ENCODE measurements around the gene RIPK1. TPM values are rescaled to one million over a fixed set of nuclear protein-coding genes. Genes with fewer than 3 reads are reported as not detected.
A peak's percentile ranks its signal among the peaks of the same experiment; 100 is the strongest.
"Not testable (repeated sequence)": the region's sequence is repeated elsewhere in the genome, so short reads cannot be mapped to it uniquely, and the experiment has no call there.

The RIPK1 gene
- total RNA-seq, 1 donor from 2014 or later, result 26.2 TPM

GRCh38 chr6:3023663-3024483 lies 44.4 kb upstream of the RIPK1 start:
- peaks cover 12% of the 10 kb centered on the region for H3K36me3 Mint-ChIP-seq (ENCODE audit: low read depth)
- peak overlapping the region; percentile 70 for H3K4me3 Mint-ChIP-seq (ENCODE audit: unreplicated experiment)
- H3K27ac Mint-ChIP-seq (ENCODE audit: unreplicated experiment), result peak overlapping the region; percentile 96
- peaks cover 44% of the 10 kb centered on the region for H3K4me1 Mint-ChIP-seq (ENCODE audit: low read depth)
- no peaks in the 10 kb centered on the region for H3K27me3 Mint-ChIP-seq (ENCODE audit: low read depth)
- no peak for DNase-seq (ENCODE audit: low spot score)
- TF ChIP-seq CTCF (IDR thresholded peaks at IDR 0.05), result no peak
- peaks cover 7% of the 10 kb centered on the region for H3K9me3 Mint-ChIP-seq (ENCODE audit: low read depth)

- DNase-seq (ENCODE audit: low spot score), result no peak
These were observed 41.3 kb upstream of the RIPK1 start for GRCh38 chr6:3026791-3027626.

GRCh38 chr6:3028156-3028555 lies 40.1 kb upstream of the RIPK1 start:
- H3K4me3 Mint-ChIP-seq (ENCODE audit: unreplicated experiment); H3K9me3 Mint-ChIP-seq (ENCODE audit: low read depth); H3K36me3 Mint-ChIP-seq (ENCODE audit: low read depth); DNase-seq (ENCODE audit: low spot score); H3K27me3 Mint-ChIP-seq (ENCODE audit: low read depth); H3K27ac Mint-ChIP-seq (ENCODE audit: unreplicated experiment): not testable (repeated sequence)
- peaks cover 39% of the 10 kb centered on the region for H3K4me1 Mint-ChIP-seq (ENCODE audit: low read depth)

More at GRCh38 chr6:3026791-3027626, 41.3 kb upstream of the RIPK1 start:
- H3K4me3 Mint-ChIP-seq (ENCODE audit: unreplicated experiment), result no peak overlapping the region
- peaks cover 44% of the 10 kb centered on the region for H3K4me1 Mint-ChIP-seq (ENCODE audit: low read depth)
- TF ChIP-seq CTCF (IDR thresholded peaks at IDR 0.05), result no peak
- peaks cover 3% of the 10 kb centered on the region for H3K36me3 Mint-ChIP-seq (ENCODE audit: low read depth)
- no peaks in the 10 kb centered on the region for H3K27me3 Mint-ChIP-seq (ENCODE audit: low read depth)
- H3K9me3 Mint-ChIP-seq (ENCODE audit: low read depth), result peaks cover 3% of the 10 kb centered on the region
- H3K27ac Mint-ChIP-seq (ENCODE audit: unreplicated experiment), result peak overlapping the region; percentile 73

GRCh38 chr6:3031857-3032640 lies 36.2 kb upstream of the RIPK1 start:
- Mint-ChIP-seq H3K4me3 (ENCODE audit: unreplicated experiment) (no peak overlapping the region), H3K36me3 (ENCODE audit: low read depth) (no peaks in the 10 kb centered on the region), H3K27ac (ENCODE audit: unreplicated experiment) (no peak overlapping the region), H3K27me3 (ENCODE audit: low read depth) (no peaks in the 10 kb centered on the region), H3K9me3 (ENCODE audit: low read depth) (peaks cover 9% of the 10 kb centered on the region), H3K4me1 (ENCODE audit: low read depth) (peaks cover 2% of the 10 kb centered on the region)
- DNase-seq (ENCODE audit: low spot score), result no peak
- no peak for TF ChIP-seq CTCF (IDR thresholded peaks at IDR 0.05)

- Mint-ChIP-seq H3K4me3 (ENCODE audit: unreplicated experiment) (no peak overlapping the region), H3K27ac (ENCODE audit: unreplicated experiment) (no peak overlapping the region), H3K9me3 (ENCODE audit: low read depth) (peaks cover 9% of the 10 kb centered on the region), H3K36me3 (ENCODE audit: low read depth) (no peaks in the 10 kb centered on the region), H3K4me1 (ENCODE audit: low read depth) (no peaks in the 10 kb centered on the region), H3K27me3 (ENCODE audit: low read depth) (no peaks in the 10 kb centered on the region)
- TF ChIP-seq CTCF (IDR thresholded peaks at IDR 0.05), result no peak
- DNase-seq (ENCODE audit: low spot score), result no peak
These were observed 35.3 kb upstream of the RIPK1 start for GRCh38 chr6:3032986-3033385.

Data from chondrocyte (in vitro differentiated cells).